ENCODE data around the gene AREL1. TPM values are rescaled to one million over a fixed set of nuclear protein-coding genes. Genes with fewer than 3 reads are reported as not detected.

The AREL1 gene
- total RNA-seq, 3 donors from 2014 or later: 17.0 to 24.3 (median 24.0) TPM

- H3K27me3 ChIP-seq: no peaks in the 10 kb centered on the region
- TF ChIP-seq CTCF (IDR thresholded peaks at IDR 0.05): no peak
- no peak for TF ChIP-seq POLR2AphosphoS5 (IDR thresholded peaks at IDR 0.05)
- no peak for TF ChIP-seq POLR2A (IDR thresholded peaks at IDR 0.05)
- H3K27ac ChIP-seq: no peak overlapping the region
- no peaks in the 10 kb centered on the region for H3K4me1 ChIP-seq
- DNase-seq (ENCODE audit: low spot score in 2 of 2): no peak
- intact Hi-C loops (cut with DNase I; ENCODE audit: low total_unique reads): no loop called here
- H3K36me3 ChIP-seq: no peaks in the 10 kb centered on the region
- H3K9me3 ChIP-seq: peaks cover 7 to 9% of the 10 kb centered on the region in 2 donors
- no peak overlapping the region for H3K4me3 ChIP-seq
Observed at GRCh38 chr14:74698465-74698864, 14.4 kb downstream of the AREL1 start.

- no peak for TF ChIP-seq POLR2AphosphoS5 (IDR thresholded peaks at IDR 0.05)
- no peak for TF ChIP-seq CTCF (IDR thresholded peaks at IDR 0.05)
- no peak for TF ChIP-seq POLR2A (IDR thresholded peaks at IDR 0.05)
- Histone ChIP-seq H3K4me1 (no peaks in the 10 kb centered on the region), H3K4me3 (no peak overlapping the region), H3K9me3 (peaks cover 7 to 9% of the 10 kb centered on the region in 2 donors), H3K27ac (no peak overlapping the region), H3K36me3 (no peaks in the 10 kb centered on the region), H3K27me3 (no peaks in the 10 kb centered on the region)
- DNase-seq (ENCODE audit: low spot score in 2 of 2): no peak
- intact Hi-C loops (cut with DNase I; ENCODE audit: low total_unique reads): no loop called here
Observed at GRCh38 chr14:74697976-74698375, 14.9 kb downstream of the AREL1 start.

- Histone ChIP-seq H3K27me3 (no peaks in the 10 kb centered on the region), H3K4me1 (no peaks in the 10 kb centered on the region), H3K4me3 (no peak overlapping the region), H3K27ac (no peak overlapping the region), H3K36me3 (no peaks in the 10 kb centered on the region), H3K9me3 (peaks cover 7 to 8% of the 10 kb centered on the region in 2 donors)
- TF ChIP-seq POLR2A (IDR thresholded peaks at IDR 0.05) (no peak), POLR2AphosphoS5 (IDR thresholded peaks at IDR 0.05) (no peak), CTCF (IDR thresholded peaks at IDR 0.05) (no peak)
- DNase-seq (ENCODE audit: low spot score in 2 of 2): no peak
- intact Hi-C loops (cut with DNase I; ENCODE audit: low total_unique reads): no loop called here
Observed at GRCh38 chr14:74697543-74697942, 15.3 kb downstream of the AREL1 start.

GRCh38 chr14:74697011-74697410 is 15.9 kb downstream of the AREL1 start:
- no peak for TF ChIP-seq CTCF (IDR thresholded peaks at IDR 0.05)
- TF ChIP-seq POLR2A (IDR thresholded peaks at IDR 0.05): no peak
- no peak for TF ChIP-seq POLR2AphosphoS5 (IDR thresholded peaks at IDR 0.05)
- intact Hi-C loops (cut with DNase I; ENCODE audit: low total_unique reads): no loop called here
- Histone ChIP-seq H3K27me3 (no peaks in the 10 kb centered on the region), H3K4me3 (no peak overlapping the region), H3K36me3 (no peaks in the 10 kb centered on the region), H3K4me1 (no peaks in the 10 kb centered on the region), H3K27ac (no peak overlapping the region), H3K9me3 (peaks cover 2 to 3% of the 10 kb centered on the region in 2 donors)
- no peak for DNase-seq (ENCODE audit: low spot score in 2 of 2)

GRCh38 chr14:74695406-74695805 is 17.5 kb downstream of the AREL1 start:
- TF ChIP-seq POLR2AphosphoS5 (IDR thresholded peaks at IDR 0.05) (no peak), POLR2A (IDR thresholded peaks at IDR 0.05) (no peak), CTCF (IDR thresholded peaks at IDR 0.05) (no peak)
- H3K4me1 ChIP-seq: no peaks in the 10 kb centered on the region
- no peak overlapping the region for H3K4me3 ChIP-seq
- intact Hi-C loops (cut with DNase I; ENCODE audit: low total_unique reads): no loop called here
- no peak overlapping the region for H3K27ac ChIP-seq
- H3K9me3 ChIP-seq: no peaks in the 10 kb centered on the region
- H3K27me3 ChIP-seq: no peaks in the 10 kb centered on the region
- no peak for DNase-seq (ENCODE audit: low spot score in 2 of 2)
- no peaks in the 10 kb centered on the region for H3K36me3 ChIP-seq

Data from breast epithelium (tissue), 4 donors.